C4-2B (cell line): ENCODE results near the gene ANKS1B.

ENCODE experiments used
- ZFX ChIP-seq: fragments of 450-650 bp; IDR thresholded peaks from 2 replicates; pipeline ENCODE4 v1.6.1; 2017
- TF ChIP-seq, protein P1 (sequence below): fragments of 450-650 bp; conservative IDR thresholded peaks from 2 replicates; pipeline ENCODE4 v1.5.1; 2017; ENCODE audit warnings: mild to moderate bottlenecking

DNA sequence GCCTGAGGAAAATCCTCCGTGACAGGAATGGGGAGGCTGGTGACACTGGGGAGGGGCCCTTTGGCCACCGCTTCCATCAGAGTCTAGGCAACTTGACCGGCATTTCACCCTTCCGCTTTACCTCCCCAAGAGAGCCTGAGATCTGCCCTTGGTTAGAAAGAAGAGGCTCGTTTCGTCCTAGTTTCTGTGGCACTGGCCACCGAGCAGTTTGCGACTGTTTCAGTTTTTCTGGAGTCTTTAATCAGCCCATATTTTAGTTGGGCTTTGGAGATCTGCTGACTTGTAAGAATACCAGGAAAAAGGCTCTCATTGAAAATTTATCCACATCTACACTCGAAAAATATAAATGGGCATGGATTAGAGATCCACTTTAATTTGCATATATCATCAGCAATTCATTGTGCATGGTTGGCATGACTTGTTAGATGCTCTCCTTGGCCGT is 414 bp upstream of the ANKS1B start:
- TF ChIP-seq, protein P1, sequence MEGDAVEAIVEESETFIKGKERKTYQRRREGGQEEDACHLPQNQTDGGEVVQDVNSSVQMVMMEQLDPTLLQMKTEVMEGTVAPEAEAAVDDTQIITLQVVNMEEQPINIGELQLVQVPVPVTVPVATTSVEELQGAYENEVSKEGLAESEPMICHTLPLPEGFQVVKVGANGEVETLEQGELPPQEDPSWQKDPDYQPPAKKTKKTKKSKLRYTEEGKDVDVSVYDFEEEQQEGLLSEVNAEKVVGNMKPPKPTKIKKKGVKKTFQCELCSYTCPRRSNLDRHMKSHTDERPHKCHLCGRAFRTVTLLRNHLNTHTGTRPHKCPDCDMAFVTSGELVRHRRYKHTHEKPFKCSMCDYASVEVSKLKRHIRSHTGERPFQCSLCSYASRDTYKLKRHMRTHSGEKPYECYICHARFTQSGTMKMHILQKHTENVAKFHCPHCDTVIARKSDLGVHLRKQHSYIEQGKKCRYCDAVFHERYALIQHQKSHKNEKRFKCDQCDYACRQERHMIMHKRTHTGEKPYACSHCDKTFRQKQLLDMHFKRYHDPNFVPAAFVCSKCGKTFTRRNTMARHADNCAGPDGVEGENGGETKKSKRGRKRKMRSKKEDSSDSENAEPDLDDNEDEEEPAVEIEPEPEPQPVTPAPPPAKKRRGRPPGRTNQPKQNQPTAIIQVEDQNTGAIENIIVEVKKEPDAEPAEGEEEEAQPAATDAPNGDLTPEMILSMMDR: no peak
- no peak for TF ChIP-seq ZFX
